Measurements from ENCODE around the gene AKR1C8. TPM values are rescaled to one million over a fixed set of nuclear protein-coding genes. Genes with fewer than 3 reads are reported as not detected.
"Not testable (repeated sequence)": the region's sequence is repeated elsewhere in the genome, so short reads cannot be mapped to it uniquely, and the experiment has no call there.

Gene AKR1C8
- total RNA-seq, 4 donors from 2014 or later, result 0.53 TPM; not detected in 3

DNA sequence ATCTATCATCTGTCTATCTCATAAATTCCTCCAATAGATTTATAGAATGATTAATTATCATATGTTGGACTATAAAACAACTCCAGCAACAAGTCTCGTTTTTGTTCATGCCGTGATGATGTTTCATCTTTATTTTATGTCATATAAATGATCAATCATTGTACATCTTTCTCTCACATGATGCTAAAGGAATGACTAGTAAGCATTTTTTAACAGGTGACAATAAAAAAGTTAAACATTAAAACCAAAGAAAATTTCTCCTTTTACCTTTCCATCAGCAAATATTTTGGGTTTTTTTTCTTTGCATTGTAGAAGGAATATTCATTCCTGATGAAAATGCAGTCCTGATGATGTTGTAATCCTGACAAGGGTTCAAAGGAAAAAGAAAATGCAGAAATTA lies 49.4 kb downstream of the AKR1C8 start:
- H3K27me3 ChIP-seq, result no peaks in the 10 kb centered on the region
- H3K9me3 ChIP-seq, result peaks cover 0 to 23% (median 0%) of the 10 kb centered on the region in 4 donors
- H3K27ac ChIP-seq, result no peak overlapping the region
- TF ChIP-seq POLR2A (IDR thresholded peaks at IDR 0.05), result no peak
- TF ChIP-seq, protein P1, sequence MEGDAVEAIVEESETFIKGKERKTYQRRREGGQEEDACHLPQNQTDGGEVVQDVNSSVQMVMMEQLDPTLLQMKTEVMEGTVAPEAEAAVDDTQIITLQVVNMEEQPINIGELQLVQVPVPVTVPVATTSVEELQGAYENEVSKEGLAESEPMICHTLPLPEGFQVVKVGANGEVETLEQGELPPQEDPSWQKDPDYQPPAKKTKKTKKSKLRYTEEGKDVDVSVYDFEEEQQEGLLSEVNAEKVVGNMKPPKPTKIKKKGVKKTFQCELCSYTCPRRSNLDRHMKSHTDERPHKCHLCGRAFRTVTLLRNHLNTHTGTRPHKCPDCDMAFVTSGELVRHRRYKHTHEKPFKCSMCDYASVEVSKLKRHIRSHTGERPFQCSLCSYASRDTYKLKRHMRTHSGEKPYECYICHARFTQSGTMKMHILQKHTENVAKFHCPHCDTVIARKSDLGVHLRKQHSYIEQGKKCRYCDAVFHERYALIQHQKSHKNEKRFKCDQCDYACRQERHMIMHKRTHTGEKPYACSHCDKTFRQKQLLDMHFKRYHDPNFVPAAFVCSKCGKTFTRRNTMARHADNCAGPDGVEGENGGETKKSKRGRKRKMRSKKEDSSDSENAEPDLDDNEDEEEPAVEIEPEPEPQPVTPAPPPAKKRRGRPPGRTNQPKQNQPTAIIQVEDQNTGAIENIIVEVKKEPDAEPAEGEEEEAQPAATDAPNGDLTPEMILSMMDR (IDR thresholded peaks at IDR 0.05), result no peak
- no peaks in the 10 kb centered on the region for H3K36me3 ChIP-seq
- no peak for DNase-seq
- H3K4me1 ChIP-seq, result no peaks in the 10 kb centered on the region
- no peak overlapping the region for H3K4me3 ChIP-seq

DNA sequence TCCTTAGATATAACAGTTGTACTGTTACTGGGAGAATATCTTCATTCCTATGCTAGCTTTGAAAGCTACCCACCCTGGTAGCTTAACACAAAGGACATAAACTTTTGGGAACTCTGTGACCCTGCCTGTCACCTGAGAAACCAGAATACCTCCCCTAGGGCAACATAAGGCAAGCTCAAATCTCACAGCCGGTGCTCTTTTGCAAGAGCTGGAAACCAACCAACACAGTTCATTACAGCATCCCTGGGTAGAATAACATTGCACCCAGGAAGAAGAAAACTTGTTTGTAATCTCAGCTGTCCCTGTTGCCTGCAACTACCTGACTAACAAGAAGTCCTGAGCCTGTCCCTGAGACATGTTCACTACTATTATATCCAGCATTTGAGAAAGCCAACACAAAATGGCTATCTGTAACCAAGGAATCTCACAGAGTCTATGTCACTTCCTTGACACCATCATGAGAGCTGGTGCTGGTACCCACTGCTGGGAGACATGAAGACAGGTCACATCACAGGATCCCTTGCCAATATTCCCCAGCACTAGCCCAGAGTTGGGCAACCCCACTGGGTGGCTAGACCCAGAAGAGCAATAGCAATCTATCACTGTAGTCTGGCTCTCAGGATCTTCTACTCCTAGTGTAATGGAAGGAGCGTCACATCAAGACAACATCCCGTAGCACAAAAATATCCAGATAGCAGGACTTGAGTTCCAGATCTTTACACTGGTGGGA lies 59.5 kb downstream of the AKR1C8 start:
- Histone ChIP-seq H3K4me3 (no peak overlapping the region), H3K36me3 (no peaks in the 10 kb centered on the region), H3K27me3 (no peaks in the 10 kb centered on the region), H3K4me1 (no peaks in the 10 kb centered on the region), H3K27ac (no peak overlapping the region), H3K9me3 (no peaks in the 10 kb centered on the region)
- TF ChIP-seq POLR2A (IDR thresholded peaks at IDR 0.05), result no peak
- TF ChIP-seq, protein P1 (IDR thresholded peaks at IDR 0.05), result no peak
- no peak for DNase-seq

DNA sequence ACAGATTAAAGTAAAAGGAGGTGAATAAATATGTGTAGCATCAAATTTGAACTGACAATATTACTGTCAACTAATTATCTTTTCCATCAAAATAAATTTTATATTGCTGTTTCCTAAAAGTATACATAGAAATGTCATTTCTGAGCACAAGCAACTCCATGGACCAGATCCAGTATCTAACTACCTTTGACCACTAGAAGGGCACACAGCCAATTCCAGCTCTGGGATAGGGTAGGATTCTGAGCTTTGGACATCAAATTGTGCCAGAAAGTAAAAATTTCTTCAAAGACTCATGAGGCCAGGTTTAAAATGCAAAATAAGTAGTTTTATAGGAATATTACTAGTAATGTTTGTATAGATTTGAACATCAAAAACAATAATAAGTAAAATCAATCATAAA lies 61.1 kb downstream of the AKR1C8 start:
- Histone ChIP-seq H3K36me3 (no peaks in the 10 kb centered on the region), H3K27ac (no peak overlapping the region), H3K4me3 (no peak overlapping the region), H3K9me3 (no peaks in the 10 kb centered on the region), H3K27me3 (no peaks in the 10 kb centered on the region), H3K4me1 (no peaks in the 10 kb centered on the region)
- no peak for DNase-seq
- TF ChIP-seq, protein P1 (IDR thresholded peaks at IDR 0.05), result no peak
- no peak for TF ChIP-seq POLR2A (IDR thresholded peaks at IDR 0.05)

DNA sequence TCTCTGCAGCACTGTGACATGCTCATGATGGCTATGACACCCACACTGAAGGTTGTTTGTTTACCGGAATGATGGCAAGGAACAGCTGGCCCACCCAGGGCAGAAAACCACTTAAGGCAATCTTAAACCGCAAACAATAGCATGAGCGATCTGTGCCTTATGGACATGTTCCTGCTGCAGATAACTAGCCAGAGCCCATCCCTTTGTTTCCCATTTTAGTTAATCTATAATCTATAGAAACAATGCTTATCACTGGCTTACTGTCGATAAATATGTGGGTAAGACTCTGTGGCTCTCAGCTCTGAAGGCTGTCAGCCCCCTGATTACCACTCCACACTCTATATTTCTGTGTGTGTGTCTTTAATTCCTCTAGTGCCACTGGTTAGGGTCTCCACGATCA lies 65.0 kb downstream of the AKR1C8 start:
- not testable (repeated sequence) for H3K27me3 ChIP-seq, H3K4me1 ChIP-seq, DNase-seq, H3K36me3 ChIP-seq, H3K9me3 ChIP-seq, H3K4me3 ChIP-seq, H3K27ac ChIP-seq

DNA sequence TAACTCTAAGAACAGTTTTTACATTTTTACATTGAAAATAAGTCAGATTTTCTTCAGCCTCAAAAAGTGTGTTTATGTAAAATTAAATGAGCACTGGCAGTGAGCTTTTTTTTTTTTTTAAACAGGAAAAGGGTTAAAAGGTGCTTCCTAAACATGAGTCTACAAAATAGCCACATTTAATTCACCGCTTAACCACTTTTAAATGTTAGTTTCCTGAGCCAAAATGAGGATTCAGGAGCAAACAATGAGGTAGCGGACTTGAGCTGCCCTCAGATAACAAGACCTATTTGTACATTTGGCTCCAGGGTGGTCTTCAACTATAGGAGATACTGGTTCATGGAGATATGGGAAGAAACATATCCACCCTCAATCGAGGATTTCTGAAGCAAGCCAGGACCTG lies 67.9 kb downstream of the AKR1C8 start:
- Histone ChIP-seq H3K27ac (no peak overlapping the region), H3K4me3 (no peak overlapping the region), H3K27me3 (no peaks in the 10 kb centered on the region), H3K36me3 (no peaks in the 10 kb centered on the region), H3K9me3 (no peaks in the 10 kb centered on the region), H3K4me1 (no peaks in the 10 kb centered on the region)
- DNase-seq, result no peak
- TF ChIP-seq POLR2A (IDR thresholded peaks at IDR 0.05), result no peak
- TF ChIP-seq, protein P1 (IDR thresholded peaks at IDR 0.05), result no peak

DNA sequence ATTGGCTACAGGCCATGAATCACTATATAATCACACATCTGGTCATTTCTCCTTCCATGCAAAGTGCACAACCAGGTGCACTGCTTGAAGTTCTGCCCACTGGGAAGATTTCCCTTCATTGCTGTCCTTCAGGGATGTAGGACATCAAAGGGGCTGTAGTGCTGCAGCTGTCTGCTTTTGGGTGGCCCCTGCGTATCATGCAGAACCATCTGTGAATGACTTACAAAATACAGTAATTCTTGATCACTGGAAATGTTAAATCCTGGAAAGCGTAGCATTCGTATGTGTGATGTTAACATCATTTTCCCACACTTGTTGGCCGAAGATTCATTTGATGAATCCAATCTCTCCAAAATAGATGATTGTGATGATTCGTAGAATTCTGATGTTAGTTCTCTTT lies 68.3 kb downstream of the AKR1C8 start:
- Histone ChIP-seq H3K27me3 (no peaks in the 10 kb centered on the region), H3K27ac (no peak overlapping the region), H3K4me3 (no peak overlapping the region), H3K4me1 (no peaks in the 10 kb centered on the region), H3K9me3 (no peaks in the 10 kb centered on the region), H3K36me3 (no peaks in the 10 kb centered on the region)
- DNase-seq, result no peak
- TF ChIP-seq, protein P1 (IDR thresholded peaks at IDR 0.05), result no peak
- TF ChIP-seq POLR2A (IDR thresholded peaks at IDR 0.05), result no peak

DNA sequence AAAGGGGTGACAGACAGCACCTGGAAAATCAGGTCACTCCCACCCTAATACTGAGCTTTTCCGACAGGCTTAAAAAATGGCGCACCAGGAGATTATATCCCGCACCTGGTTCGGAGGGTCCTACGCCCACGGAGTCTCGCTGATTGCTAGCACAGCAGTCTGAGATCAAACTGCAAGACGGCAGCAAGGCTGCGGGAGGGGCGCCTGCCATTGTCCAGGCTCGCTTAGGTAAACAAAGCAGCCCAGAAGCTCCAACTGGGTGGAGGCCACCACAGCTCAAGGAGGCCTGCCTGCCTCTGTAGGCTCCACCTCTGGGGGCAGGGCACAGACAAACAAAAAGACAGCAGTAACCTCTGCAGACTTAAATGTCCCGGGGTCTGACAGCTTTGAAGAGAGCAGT lies 75.1 kb downstream of the AKR1C8 start:
- H3K36me3 ChIP-seq, result peaks cover 0 to 33% (median 0%) of the 10 kb centered on the region in 3 donors
- H3K27ac ChIP-seq, DNase-seq, H3K4me3 ChIP-seq, H3K4me1 ChIP-seq, H3K9me3 ChIP-seq, H3K27me3 ChIP-seq: not testable (repeated sequence)

Data from Peyer's patch (tissue), 4 donors.